22Rv1 (cell line): ENCODE results near the gene WWOX.

Experiments used
- H3K27ac ChIP-seq: fragments of 450-650 bp; 2 replicates; pipeline ENCODE4 v1.5.1; 2017
- ZFX ChIP-seq: fragments of 450-650 bp; IDR thresholded peaks from 2 replicates; pipeline ENCODE4 v1.6.1; 2017; ENCODE audit warnings: antibody characterized with exemption, borderline replicate concordance
- TF ChIP-seq, protein P1 (sequence below): fragments of 450-650 bp; IDR thresholded peaks from 2 replicates; pipeline ENCODE4 v1.5.1; 2017; ENCODE audit warnings: mild to moderate bottlenecking

WWOX gene

GRCh38 chr16:79098907-79099306, 999.5 kb downstream of the WWOX start:
- TF ChIP-seq ZFX, result no peak
- TF ChIP-seq, protein P1, sequence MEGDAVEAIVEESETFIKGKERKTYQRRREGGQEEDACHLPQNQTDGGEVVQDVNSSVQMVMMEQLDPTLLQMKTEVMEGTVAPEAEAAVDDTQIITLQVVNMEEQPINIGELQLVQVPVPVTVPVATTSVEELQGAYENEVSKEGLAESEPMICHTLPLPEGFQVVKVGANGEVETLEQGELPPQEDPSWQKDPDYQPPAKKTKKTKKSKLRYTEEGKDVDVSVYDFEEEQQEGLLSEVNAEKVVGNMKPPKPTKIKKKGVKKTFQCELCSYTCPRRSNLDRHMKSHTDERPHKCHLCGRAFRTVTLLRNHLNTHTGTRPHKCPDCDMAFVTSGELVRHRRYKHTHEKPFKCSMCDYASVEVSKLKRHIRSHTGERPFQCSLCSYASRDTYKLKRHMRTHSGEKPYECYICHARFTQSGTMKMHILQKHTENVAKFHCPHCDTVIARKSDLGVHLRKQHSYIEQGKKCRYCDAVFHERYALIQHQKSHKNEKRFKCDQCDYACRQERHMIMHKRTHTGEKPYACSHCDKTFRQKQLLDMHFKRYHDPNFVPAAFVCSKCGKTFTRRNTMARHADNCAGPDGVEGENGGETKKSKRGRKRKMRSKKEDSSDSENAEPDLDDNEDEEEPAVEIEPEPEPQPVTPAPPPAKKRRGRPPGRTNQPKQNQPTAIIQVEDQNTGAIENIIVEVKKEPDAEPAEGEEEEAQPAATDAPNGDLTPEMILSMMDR, result no peak
- no peak overlapping the region for H3K27ac ChIP-seq

DNA sequence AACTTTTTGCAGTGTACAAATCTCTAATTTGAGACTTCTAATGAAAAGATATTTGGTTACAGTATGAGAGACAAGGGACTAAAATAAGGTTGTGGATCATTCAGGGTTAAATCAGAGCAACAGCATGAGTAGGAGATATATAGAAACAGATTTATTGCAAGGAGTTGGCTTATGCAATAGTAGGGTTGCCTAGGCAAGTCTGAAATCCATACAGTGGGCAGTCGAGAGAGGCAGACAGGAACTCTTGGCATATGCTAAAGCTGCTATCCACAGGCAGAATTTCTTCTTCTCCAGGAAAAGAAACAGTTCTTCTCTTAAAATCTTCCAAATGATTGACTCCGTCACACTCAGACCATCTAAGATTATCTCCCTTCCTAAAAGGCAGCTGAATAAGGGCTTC, 1000.3 kb downstream of the WWOX start:
- no peak for TF ChIP-seq ZFX
- TF ChIP-seq, protein P1, result no peak
- no peak overlapping the region for H3K27ac ChIP-seq

- TF ChIP-seq, protein P1, result no peak
- H3K27ac ChIP-seq, result no peak overlapping the region
Observed at GRCh38 chr16:79100447-79100846, 1001.0 kb downstream of the WWOX start.

GRCh38 chr16:79101491-79101890, 1002.0 kb downstream of the WWOX start:
- TF ChIP-seq, protein P1, result no peak
- no peak for TF ChIP-seq ZFX
- H3K27ac ChIP-seq, result no peak overlapping the region

GRCh38 chr16:79104567-79104966, 1005.1 kb downstream of the WWOX start:
- TF ChIP-seq ZFX, result no peak
- TF ChIP-seq, protein P1, result no peak
- H3K27ac ChIP-seq, result no peak overlapping the region

- H3K27ac ChIP-seq, result no peak overlapping the region
- TF ChIP-seq, protein P1, result no peak
- TF ChIP-seq ZFX, result no peak
Observed at GRCh38 chr16:79107301-79107700, 1007.8 kb downstream of the WWOX start.

- TF ChIP-seq ZFX, result no peak
- TF ChIP-seq, protein P1, result no peak
- H3K27ac ChIP-seq, result no peak overlapping the region
Observed at GRCh38 chr16:79109771-79110170, 1010.3 kb downstream of the WWOX start.
